ENCODE data around the gene SEMA6D.

- no peak for TF ChIP-seq EP300 (IDR thresholded peaks at IDR 0.05)
- TF ChIP-seq CTCF (IDR thresholded peaks at IDR 0.05): no peak
- TF ChIP-seq POLR2AphosphoS5 (IDR thresholded peaks at IDR 0.05): no peak
These were observed 46.9 kb upstream of the SEMA6D start for GRCh38 chr15:47670365-47670764.

All from suprapubic skin (tissue), 4 donors.